Umbilical cord (tissue), 2 donors: Measurements from ENCODE around the gene C3orf52. TPM values are rescaled to one million over a fixed set of nuclear protein-coding genes. Genes with fewer than 3 reads are reported as not detected.
"Not testable (repeated sequence)": the region's sequence is repeated elsewhere in the genome, so short reads cannot be mapped to it uniquely, and the experiment has no call there.

Source experiments
- DNase-seq: peaks from one replicate; pipeline ENCODE4 v3.0.0-alpha.2; 2015; ENCODE audit warnings: low spot score
- total RNA-seq: library from RNA; depleted of rRNA; stranded (reverse); fragments of >200 nt; gene quantifications from one replicate; pipeline ENCODE4 v1.2.3, GENCODE V29; 2014; ENCODE audit warnings: low replicate concordance; ENCODE audit not compliant: insufficient read depth

Gene C3orf52, protein sequence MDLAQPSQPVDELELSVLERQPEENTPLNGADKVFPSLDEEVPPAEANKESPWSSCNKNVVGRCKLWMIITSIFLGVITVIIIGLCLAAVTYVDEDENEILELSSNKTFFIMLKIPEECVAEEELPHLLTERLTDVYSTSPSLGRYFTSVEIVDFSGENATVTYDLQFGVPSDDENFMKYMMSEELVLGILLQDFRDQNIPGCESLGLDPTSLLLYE
- total RNA-seq = 16.1 TPM

DNA sequence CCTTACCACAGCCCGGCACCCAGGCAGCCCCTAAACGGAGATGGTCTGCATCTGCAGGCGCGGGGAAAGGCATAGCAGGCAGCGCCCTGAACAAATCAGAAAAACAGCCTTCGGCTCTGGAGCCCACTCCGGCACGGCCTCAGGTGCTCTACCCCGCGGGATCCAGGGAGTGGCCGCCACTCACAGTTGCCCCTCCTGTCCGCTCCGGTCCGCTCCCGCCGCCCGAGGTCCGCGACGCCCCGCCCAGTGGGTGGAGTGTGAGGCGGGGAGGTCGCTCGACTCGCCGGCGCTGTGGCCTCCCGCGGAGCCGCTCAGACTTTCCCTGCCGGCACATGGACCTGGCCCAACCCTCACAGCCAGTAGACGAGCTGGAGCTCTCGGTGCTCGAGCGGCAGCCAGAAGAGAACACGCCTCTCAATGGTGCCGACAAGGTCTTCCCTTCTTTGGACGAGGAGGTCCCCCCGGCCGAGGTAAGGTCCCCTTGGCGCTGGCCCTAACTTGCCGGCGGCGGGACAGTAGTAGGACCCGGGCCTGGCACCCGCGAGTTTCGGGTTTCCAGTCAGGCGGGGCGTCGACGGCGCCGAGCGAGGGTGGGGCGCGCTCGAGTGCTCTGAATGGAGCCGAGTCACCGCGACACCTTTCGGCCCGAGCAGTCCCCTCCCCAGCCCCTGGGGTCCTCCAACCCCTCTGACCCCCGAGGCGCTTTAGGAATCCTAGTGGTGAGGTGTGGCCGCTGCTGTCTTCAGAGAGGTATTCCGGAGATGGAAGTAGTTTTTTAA, at the start of gene C3orf52:
Gene C3orf52 (plus strand): TSS at position 314 of the 779 bp plus-strand sequence. CDS start 19 bp downstream, at position 333.
- DNase-seq = peak; percentile 79

DNA sequence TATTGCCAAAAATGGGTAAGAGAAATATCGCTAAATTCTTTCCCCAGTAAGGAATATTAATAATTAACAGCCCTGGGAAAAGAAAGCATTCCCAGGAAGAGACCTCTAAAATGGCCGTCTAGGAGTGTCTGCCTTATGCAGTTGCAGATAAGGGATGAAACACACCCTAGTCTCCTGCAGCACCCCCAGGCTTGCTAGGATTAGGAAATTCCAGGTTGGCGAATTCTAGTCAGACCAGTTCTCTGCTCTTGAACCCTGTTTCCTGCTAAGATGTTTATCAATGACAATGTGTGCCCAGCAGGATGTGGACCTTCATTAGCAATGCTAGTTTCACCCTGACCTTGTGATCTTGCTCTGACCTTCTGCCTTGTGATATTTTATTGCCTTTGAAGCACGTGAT, 49.0 kb upstream of the C3orf52 start:
- DNase-seq = not testable (repeated sequence)

DNA sequence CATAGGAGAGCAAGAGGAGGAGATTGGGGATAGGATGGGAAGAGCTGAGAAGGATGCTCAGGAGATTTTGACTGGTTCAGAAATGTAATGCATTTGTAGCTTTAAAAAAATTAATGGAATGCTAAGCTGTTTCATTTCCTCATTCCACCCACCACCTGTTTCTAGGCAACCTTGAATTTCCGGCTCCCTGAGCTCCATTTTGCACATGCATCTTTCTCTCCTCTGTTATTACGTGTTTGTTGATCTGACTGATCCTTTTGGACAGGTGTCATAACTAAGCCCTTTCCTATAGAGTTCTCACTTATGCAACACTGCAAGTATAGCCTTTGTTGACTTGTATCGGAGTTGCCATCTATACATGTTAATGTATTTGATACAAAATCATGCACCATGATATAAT, 47.3 kb upstream of the C3orf52 start:
- DNase-seq = no peak

DNA sequence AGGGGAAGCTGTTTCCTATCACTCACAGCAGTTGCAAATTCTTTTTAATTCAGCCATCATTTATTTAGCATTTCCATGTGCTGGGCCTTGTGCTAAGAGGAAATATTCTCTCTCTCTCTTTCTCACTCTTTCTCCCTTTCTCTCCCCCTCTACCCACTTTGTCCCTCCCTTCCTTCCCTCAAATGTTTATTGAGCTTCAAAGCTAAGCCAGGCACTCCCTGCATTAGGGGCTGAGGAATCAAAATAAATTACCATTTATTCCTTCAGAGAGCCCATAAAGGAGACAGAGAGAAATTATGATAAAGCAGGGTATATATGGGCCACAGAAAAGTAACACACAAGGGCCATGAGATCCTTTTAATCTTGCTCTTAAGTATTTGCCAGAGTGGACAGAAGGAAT, 44.9 kb upstream of the C3orf52 start:
- DNase-seq = no peak

DNA sequence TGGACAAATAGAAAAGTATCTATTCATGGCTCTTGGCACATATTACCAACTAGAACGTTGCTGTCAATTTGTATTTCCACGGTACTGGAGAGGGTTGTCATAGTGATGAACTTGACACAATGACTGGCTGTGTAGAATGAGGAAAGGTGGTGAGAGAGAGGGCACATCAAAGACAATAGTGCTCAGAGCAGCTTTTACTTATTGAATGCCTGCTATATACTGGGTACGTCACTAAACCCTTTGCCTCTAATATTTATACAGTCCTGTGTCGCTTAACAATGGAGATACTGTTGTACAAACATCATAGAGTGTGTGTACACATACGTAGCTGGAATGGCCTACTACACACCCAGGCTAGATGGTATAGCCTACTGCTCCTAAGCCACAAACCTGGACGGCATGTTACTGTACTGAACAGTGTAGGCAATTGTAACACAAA, 43.3 kb upstream of the C3orf52 start:
- no peak for DNase-seq

DNA sequence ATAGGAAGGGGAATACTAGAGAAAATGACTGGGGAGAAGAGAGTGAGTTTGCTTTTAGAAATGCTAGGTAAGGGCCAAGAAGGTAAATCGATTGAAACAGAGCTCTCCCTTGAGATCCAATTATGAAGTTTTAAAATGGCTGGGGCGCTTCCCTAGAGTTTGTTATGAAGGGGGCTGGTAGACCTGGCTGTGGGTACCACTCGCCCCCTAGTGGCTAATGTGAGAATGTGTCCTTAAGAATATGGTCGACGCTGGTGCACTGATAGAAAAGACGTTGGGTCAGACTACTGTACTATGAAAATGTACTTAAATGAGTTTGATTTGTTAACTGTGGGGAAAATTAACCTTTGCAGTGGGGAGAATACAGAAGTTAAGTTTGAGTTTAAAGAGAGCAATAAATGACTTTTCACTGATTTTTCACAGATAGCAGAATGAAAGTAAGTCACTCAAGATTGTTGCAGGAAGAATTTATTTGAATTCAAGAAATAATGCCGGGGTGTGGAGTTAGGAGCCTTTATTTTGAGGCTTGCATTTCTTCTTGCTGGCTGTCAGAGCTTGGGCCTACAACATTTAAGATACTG, 42.5 kb upstream of the C3orf52 start:
- DNase-seq = peak; percentile 77

DNA sequence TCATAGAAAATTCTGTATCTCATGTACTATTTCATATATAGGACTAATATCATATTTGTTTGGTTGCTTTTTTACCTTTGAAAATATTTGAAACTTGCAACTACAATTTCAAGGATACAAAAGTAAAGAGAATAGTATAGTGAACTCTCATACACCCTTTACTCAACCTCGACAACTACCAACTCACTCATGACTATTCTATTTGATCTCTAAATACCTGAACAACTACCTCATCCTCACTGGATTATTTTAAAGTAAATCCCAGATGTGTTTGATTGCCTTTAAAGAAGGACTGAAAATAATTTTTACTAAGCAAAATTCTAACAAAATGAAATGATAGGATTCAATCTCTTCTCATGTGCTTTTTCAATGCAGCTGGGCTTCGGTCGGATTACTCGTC, 39.6 kb upstream of the C3orf52 start:
- no peak for DNase-seq

DNA sequence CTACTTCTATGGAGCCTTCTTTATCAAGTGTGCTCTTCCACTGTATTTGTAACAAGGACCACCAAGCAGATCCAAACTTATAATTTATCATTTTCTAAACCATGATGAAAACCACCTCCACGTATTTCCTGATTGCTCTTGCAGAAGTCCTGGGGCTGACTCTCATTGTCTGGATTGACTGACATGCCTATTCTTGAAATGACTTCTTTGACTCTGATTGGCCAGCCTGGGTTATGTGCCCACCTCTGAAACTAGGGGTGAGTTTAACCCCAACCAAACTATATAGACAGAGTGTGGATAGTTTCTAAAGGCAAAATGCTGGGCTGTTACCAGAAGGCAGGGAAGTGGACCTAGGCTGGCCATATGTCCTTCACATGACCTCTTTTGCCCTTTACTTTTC, 38.9 kb upstream of the C3orf52 start:
- no peak for DNase-seq

DNA sequence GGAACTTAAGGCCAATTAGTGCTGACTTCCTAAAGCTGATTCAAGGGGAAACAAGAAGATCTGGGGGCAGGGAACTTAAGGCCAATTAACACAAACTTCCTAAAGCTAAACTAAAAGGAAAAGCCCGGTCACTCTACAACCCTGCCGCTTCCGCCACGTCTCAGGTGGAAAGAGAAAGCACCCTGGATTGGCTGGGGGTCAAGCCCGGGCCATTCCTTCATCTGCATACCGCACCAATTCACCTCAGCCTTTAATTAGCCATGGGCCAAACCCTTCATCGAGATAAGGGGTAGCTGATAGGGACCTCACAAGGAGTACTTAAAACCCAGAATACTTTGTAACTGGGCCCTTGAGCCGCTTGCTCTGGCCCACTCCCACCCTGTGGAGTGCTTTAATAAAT, 37.3 kb upstream of the C3orf52 start:
- DNase-seq = no peak

DNA sequence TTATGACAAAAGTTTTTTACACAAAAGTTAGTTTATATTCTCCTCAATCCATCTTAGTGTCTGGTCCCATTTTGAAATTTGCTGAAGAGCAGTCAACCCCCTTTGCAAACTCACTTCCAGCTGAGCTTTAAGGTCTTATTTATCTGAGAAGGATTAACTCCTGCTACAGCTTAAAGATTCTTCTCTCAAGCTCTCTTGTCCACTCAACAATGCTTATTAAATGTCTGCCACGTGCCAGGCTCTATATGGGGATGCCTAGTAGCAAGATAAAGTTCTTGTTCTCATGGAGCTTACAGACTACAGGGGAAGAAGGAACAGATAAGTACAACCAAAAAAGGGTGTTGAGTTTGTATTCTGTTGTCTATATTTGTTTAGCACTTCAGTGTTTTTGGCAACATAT, 33.0 kb upstream of the C3orf52 start:
- DNase-seq = no peak

DNA sequence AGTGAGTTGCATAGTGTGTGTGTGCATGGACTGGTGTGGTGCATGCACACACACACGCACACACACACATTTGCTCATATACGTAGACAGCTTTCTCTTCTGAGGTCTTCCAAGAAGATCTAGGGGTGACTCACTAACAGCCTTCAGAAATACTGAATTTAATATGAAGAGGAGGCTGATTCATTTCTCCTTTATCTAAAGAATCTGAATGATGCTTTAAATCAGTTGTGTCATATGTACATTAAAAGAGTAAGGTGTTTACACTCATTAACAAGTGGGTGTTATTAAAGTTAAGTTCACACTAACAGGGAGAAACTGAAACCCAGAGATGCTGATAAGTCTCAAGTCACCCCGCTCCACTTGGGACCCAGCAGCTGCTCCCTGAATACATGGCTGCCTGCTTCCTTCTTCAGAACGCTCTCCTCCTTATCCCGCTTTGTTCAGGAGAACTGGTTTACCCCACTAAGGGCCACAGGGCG, 29.7 kb upstream of the C3orf52 start:
- DNase-seq = no peak

DNA sequence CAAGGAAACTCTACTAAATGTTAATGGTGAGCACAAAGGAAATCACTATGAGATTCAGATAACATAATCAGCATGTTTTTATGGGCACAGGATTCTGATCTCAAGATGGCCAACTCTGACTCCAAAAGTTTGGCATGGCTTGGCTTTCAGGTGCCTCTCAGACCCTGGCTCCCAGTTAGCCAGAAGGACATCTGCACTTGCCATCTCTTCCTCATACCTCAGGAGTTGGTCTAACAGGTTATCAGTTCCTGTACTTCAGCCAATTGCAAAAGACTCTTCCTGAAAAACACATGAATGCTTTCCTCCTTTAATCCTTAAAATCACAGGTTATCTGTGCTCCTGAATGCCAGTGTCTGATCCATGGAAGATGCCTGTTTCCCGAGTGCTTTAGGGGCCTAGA, 26.7 kb upstream of the C3orf52 start:
- DNase-seq = no peak

DNA sequence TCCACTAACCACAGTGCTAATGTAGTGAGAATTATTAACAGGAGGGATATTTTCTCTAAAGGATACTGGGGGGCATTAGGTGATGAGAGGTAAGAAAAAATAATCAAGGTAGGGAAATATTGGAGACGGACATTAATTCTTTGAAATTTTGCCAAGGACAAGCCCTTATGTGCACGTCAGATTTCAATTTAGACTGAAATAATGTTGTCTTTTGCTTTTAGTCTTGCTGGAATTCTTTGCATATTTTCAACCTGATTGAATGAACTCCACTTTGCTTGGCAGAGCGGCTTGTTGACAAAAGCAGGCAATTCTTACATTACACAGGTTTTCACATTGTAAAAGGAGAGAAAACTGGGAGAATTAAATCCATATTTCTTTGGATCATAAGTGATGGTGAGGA, 25.0 kb upstream of the C3orf52 start:
- DNase-seq = peak; percentile 50

DNA sequence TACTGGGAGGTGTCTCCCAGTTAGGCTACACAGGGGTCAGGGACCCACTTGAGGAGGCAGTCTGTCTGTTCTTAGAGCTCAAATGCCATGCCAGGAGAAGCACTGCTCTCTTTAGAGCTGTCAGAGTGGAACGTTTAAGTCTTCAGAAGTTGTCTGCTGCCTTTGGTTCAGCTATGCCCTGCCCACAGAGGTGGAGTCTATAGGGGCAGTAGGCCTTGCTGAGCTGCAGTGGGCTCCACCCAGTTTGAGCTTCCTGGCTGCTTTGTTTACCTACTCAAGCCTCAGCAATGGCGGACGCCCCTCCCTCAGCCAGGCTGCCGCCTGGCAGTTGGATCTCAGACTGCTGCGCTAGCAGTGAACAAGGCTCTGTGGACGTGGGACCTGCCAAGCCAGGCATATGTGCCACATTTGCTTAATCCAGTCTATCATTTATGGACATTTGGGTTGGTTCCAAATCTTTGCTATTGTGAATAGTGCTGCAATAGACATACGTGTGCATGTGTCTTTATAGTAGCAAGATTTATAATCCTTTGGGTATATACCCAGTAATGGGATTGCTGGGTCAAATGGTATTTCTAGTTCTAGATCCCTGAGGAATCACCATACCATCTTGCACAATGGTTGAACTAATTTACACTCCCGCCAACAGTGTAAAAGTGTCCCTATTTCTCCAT, 13.7 kb upstream of the C3orf52 start:
- DNase-seq = not testable (repeated sequence)

DNA sequence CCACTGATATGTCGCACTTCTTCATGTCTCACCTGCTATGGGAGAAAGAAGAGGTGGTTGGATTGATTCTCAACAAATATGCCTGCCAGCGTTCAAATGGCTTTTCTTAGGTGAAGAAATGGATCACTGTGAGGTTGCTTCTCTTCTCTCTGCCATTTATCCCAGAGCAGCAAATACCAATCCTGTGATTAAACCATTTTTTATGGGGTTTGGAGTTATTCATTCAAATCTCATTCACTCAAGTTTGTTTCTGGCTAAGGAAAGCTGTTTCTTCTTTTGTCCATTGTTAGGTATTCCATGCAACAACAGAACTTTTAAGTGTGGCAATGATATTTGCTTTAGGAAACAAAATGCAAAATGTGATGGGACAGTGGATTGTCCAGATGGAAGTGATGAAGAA, 12.2 kb upstream of the C3orf52 start:
- DNase-seq = no peak

DNA sequence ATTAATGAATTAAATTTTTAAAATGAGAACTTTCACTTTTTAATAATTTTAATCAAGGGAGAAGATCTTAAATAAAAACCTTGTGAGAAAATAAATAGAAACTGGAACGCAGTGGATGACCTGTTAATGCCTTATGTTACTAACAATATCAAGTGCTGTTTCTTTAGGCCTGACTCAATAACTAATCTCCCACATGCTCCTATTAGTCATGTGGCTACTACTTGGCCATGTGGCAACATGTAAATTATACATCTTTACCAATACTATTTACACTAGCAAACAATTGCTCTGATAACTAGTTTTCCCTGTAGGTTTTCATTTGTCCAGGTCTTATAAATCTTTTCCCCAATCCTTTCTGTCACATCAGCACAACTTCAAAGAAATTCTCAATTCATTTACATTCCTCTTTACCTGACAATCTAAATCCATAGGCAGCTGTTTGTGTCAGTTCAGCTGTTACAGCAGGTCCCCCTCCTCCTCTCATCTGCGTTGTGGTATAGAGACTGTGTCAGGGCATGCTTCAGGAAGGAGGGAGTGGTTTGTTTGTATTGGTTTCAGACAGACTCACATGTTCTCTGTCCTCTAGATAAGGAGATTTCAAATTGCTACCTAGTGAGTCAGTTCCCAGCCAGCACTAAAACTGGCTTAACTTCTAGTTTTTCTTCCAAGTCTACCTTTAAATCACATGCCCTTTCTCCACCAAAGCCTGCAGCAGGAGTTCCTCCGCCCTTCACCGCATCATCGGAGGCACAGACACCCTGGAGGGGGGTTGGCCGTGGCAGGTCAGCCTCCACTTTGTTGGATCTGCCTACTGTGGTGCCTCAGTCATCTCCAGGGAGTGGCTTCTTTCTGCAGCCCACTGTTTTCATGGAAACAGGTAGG, 11.3 kb upstream of the C3orf52 start:
- DNase-seq = peak; percentile 87

DNA sequence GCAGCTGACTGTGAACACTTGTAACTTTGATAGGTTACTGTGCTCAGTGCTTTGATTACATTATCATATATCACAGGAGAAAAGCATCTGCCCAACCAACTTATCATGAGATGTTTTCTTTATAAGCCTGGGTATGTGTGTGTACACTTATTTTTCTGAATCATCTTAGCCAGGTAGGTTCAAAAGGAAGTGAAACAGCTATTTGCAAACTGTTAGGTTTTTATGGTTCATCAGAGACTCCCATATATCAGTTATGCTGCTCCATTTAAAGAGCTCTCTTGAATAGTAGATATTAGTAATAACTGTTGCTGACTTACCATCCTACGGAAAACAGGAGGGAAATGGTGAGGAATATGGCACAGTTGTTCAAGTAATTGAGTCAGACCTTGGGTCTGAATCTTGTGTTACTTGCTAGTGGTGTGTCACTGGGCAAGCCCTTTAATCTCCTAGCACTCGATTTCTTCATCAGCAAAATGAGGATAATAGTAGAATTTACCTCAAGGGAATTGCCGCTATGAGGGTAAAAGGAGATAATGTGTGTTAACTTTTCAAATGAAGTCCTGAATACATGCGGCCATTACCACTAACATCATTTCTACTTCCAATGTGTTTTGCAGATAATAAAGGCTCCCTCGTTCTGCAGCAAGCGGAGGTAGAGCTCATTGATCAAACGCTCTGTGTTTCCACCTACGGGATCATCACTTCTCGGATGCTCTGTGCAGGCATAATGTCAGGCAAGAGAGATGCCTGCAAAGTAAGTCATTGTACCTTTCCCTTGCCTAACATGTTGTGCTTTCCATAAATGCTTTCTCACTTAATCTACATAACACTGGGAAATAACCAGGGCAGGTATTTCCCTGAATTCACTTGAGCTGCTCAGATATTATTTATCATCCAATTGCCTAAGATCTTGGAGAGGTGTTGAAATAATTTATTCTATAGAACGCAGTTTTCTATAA, 7.8 kb upstream of the C3orf52 start:
- no peak for DNase-seq

DNA sequence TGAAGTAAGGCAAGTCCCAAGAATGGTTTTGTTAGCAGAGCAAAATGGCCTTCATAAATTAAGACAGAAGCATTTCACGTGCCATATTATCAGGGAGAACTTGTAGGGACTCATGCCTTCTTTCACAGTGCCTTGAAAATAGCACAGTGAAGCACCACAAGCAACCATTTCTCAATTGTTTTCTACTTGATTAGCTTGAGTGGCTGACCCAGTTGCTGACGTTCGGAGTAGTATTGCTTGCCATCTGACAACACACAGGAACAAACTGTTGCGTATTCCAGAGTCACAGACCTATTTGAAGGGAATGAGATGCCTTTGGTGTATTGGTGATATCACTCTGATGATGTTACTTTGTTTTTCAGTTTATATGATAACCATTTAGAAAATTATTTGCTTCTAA, 3.0 kb upstream of the C3orf52 start:
- DNase-seq = no peak

DNA sequence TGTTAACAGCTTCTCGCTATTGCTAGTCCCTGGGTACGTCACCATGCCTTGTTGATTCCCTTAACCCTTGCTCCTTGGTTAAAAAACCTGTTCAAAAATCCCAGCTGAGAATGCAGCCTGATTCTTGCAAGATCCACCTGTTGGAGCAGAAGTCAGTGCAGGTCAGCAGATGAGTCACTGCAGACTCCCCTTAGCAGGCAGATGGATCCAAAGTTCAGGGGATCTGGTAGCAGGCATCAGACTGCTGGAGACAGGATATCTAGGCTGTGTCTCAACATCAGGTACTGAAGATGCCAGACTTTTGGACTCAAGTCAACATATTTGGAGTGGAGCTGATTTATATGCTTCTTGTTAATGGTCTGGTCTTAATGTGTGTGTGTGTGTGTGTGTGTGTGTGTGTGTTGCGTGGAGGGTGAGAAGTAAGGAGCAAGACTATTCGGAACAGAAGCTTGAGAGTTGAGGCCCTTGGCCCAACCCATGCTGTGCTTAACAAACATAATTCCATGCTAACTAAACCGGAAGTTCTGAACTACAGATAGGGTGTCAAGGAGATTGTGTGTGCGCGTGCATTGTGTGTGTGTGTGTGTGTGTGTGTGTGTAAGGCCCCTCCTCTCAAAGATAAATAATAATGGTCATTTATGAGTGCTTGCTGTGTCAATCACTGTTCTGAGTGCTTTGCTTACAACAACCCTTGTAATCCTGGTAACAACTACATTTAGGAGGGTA, 1.0 kb upstream of the C3orf52 start:
- no peak for DNase-seq
